ENCODE data around the gene RNF34.

- no peak for TF ChIP-seq POLR2AphosphoS5 (IDR thresholded peaks at IDR 0.05; ENCODE audit: low read depth, low read length)
- no peak for TF ChIP-seq POLR2A (IDR thresholded peaks at IDR 0.05; ENCODE audit: low read depth, low read length)
- no peak for TF ChIP-seq SPI1 (IDR thresholded peaks at IDR 0.05; ENCODE audit: low read depth, low read length)
- no peak for TF ChIP-seq TAF1 (IDR thresholded peaks at IDR 0.05; ENCODE audit: low read depth, low read length)
- TF ChIP-seq POU2F2 (IDR thresholded peaks at IDR 0.05; ENCODE audit: low read depth, low read length) = no peak
These were observed 39.0 kb downstream of the RNF34 start for GRCh38 chr12:121438905-121439304.
